GM13976 (cell line): Measurements from ENCODE around the gene BLVRA.
"Not testable (repeated sequence)": the region's sequence is repeated elsewhere in the genome, so short reads cannot be mapped to it uniquely, and the experiment has no call there.

Experiments
- DNase-seq: peaks from one replicate; pipeline ENCODE4 v3.0.0; 2012; ENCODE audit warnings: low spot score
- CTCF ChIP-seq: IDR thresholded peaks from 2 replicates; pipeline ENCODE4 v1.5.1; 2012; ENCODE audit warnings: borderline replicate concordance, mild to moderate bottlenecking; ENCODE audit not compliant: insufficient read depth; ENCODE audit errors: extremely low read depth, missing control alignments, control extremely low read depth
- in situ Hi-C: fragments of 300-500 bp; cut with MboI; formaldehyde crosslinking; loops from one replicate; pipeline ENCODE4 v1.12.0; 2022; ENCODE audit warnings: low sequenced_read_pairs, mixed read lengths, inconsistent platforms; ENCODE audit not compliant: unreplicated experiment

Gene BLVRA

GRCh38 chr7:43781726-43782607 is 23.5 kb downstream of the BLVRA start:
- no peak for DNase-seq
- TF ChIP-seq CTCF = no peak
- in situ Hi-C loops = no loop called here

DNA sequence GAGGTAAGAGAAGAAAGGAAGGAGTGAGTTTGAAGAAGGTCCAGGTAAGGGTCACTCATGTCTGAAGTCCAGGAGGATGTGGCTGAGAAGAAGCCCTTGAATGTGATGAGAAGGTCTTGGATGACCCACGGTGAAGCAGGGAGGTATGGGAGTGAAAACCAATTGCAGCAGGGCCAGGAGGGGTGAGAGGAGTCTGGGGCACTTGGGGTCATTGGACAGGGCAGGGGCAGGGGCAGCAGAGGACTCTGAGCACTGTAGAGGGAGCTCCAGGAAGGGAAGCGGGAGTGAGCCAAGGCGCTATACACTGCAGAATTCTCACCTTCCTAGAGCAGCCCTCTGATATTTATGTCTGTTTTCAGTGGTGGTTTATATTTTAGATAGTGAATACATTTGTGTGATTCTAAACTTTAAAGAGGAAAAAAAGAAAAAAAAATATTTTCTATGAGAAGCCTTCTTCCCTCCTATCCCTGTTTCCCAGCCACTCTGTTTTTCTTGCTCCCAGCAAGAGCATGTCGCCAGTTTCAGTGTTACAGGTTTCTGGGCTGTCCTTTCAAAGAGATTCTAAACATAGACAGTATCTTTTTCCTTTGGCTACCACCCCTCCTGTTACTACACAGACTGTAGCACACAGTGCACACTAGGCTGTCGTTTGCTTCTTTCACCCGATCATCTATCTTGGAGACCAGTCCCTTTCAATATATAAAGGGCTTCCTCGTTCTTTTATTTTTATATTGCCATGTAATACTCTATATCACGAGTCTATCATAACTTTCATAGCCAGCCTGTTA is 24.5 kb downstream of the BLVRA start:
- in situ Hi-C loops = no loop called here

GRCh38 chr7:43784030-43784584 is 25.6 kb downstream of the BLVRA start:
- in situ Hi-C loops = no loop called here
- no peak for TF ChIP-seq CTCF
- DNase-seq = no peak

More for the DNA sequence above, 24.5 kb downstream of the BLVRA start:
- DNase-seq = no peak
- no peak for TF ChIP-seq CTCF

- in situ Hi-C loops = not testable (repeated sequence)
- DNase-seq = peak; percentile 64
Measured at GRCh38 chr7:43784585-43785087, 26.2 kb downstream of the BLVRA start.

- no peak for DNase-seq
- TF ChIP-seq CTCF = no peak
- in situ Hi-C loops = no loop called here
Measured at GRCh38 chr7:43785420-43785819, 26.9 kb downstream of the BLVRA start.

DNA sequence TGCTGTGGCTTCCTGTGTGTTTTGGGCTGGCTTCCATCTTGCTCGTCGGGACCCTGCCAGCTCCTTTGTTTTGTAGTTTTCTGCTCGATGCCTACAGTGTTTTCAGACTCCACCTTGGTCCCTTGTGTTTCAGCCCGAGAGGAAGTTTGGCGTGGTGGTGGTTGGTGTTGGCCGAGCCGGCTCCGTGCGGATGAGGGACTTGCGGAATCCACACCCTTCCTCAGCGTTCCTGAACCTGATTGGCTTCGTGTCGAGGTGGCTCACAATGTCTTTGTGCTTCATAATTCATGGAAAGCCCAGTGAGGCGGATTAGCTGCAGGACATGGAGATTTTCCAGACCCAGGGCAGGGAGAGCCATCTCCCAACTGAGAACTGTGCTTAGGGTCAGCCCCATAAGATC is 29.3 kb downstream of the BLVRA start:
- in situ Hi-C loops = no loop called here
- no peak for TF ChIP-seq CTCF
- no peak for DNase-seq
